Adrenal gland (tissue), 12 donors: ENCODE data around the gene RPL39. TPM values are rescaled to one million over a fixed set of nuclear protein-coding genes. Genes with fewer than 3 reads are reported as not detected.
"Not testable (repeated sequence)": the region's sequence is repeated elsewhere in the genome, so short reads cannot be mapped to it uniquely, and the experiment has no call there.

ENCODE experiments used
- DNase-seq, 7 donors: peaks; one replicate each; pipeline ENCODE4 v3.0.0-alpha.2; 2019 to 2020
- H3K27ac ChIP-seq, 5 donors: fragments of 200-600 bp; sonication (generic) in 4 of 5; 1 replicate in 3 of 5; 2 replicates in 2 of 5; pipeline versions ENCODE4 v1.5.1 to v1.8.0; 2016 to 2020; ENCODE audit warnings: mild to moderate bottlenecking in 1 of 5
- H3K27me3 ChIP-seq: fragments of 200-600 bp; 2 replicates; pipeline ENCODE4 v1.8.0; 2021
- H3K36me3 ChIP-seq, 2 donors: fragments of 200-600 bp; replicated peaks in 1 of 2; 1 replicate in 1 of 2; 2 replicates in 1 of 2; pipeline versions ENCODE4 v1.5.1 to v1.8.0; 2018 to 2022
- H3K4me1 ChIP-seq, 2 donors: fragments of 200-600 bp; replicated peaks in 1 of 2; 1 replicate in 1 of 2; 2 replicates in 1 of 2; pipeline versions ENCODE4 v1.5.1 to v1.8.0; 2018 to 2021
- H3K4me3 ChIP-seq, 4 donors: fragments of 200-600 bp; sonication (generic) in 3 of 4; one replicate each; pipeline ENCODE4 v1.5.1; 2016 to 2018
- H3K9me3 ChIP-seq, 3 donors: fragments of 200-600 bp; sonication (generic) in 1 of 3; replicated peaks in 1 of 3; 1 replicate in 2 of 3; 2 replicates in 1 of 3; pipeline versions ENCODE4 v1.5.1 to v1.8.0; 2016 to 2021
- POLR2A ChIP-seq, 2 donors: fragments of 450-650 bp; IDR thresholded peaks; one replicate each; pipeline ENCODE4 v1.6.1; 2017; ENCODE audit warnings: antibody characterized with exemption in 2 of 2, mild to moderate bottlenecking in 2 of 2, moderate library complexity in 1 of 2
- WGBS, 4 donors: extraction: QIAGEN DNeasy Blood & Tissue Kit in 2 of 4; methylation state at CpG; one replicate each; pipeline versions ENCODE4 v1.1.5 to v1.1.7; 2013 to 2017; 5-methylcytosine and 5-hydroxymethylcytosine counted together
- intact Hi-C, 2 donors: fragments of 100-400 bp; cut with DNase I; formaldehyde crosslinking; loops; one replicate each; pipeline versions ENCODE4 v1.14.1 to v1.15.0; 2022 to 2023
- polyA plus RNA-seq, 3 donors: library from polyadenylated mRNA; stranded (reverse); fragments of 200-250 nt in 2 of 3; fragments of 350-450 nt in 1 of 3; fragmentation: Illumina TruSeq in 1 of 3; extraction: RNeasy Lipid Tissue Mini Kit (QIAGEN cat#74804) in 1 of 3; gene quantifications; one replicate each; pipeline ENCODE4 v1.2.3, GENCODE V29; 2013 to 2014
- total RNA-seq, 9 donors: library from RNA; depleted of rRNA in 4 of 9; stranded (reverse); fragments of >200 nt in 4 of 9; fragments of 120-200 nt in 1 of 9; fragmentation: NEBNext Ultra II Directional in 1 of 9; extraction: Animal tissue kit (Norgen Biotek cat#: 25700) in 1 of 9; gene quantifications; one replicate each; pipeline versions ENCODE4 v1.1.0 to v1.2.4, GENCODE V29; 2013 to 2023
- TF ChIP-seq, protein P1 (sequence below), 6 experiments: fragments of 450-650 bp in 4 of 6; fragments of 200-600 bp in 2 of 6; sonication (generic) in 1 of 6; IDR thresholded peaks; 1 replicate in 5 of 6; 2 replicates in 1 of 6; pipeline versions ENCODE4 v1.5.1 to v1.8.0; 2016 to 2021; ENCODE audit warnings: antibody characterized with exemption in 6 of 6, mild to moderate bottlenecking in 2 of 6, moderate library complexity in 1 of 6
- donor health status: healthy with polysubstance abuse.
- donor health status: Bipolar disorder and iron deficiency.
- donor health status: DM: yes; HTN: yes; CAD: no.
- donor health status: DM: no; HTN: no; CAD: no.
- donor health status: DM: no; HTN: no; CAD: no.
- donor health status: DM: yes; HTN: yes; CAD: no.

RPL39 gene
- total and polyA plus RNA-seq, 12 donors: 797 to 4,409 (median 2,170) TPM

DNA sequence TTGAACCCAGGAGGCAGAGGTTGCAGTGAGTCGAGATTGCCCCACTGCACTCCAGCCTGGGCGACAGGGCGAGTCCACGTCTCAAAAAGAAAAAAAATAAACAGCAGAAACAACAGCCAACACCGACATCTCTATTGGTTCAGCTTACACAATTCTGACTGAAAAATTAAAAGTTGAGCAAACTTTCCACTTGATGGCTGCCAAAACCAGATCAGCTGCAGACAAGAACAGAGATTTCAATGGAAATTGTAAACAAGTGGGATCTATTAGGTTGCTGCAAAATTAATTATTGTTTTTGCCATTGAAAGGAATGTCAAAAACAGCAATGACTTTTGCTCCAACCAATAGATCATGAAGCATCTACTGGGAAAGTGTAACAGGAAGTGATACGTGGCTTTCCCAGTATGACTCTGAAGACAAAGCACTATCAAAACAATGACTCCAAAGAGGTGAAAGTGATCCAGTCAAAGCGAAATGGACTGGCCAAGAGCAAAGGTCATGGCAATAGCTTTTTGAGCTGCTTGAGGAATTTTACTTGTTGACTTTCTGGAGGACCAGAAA is 35.0 kb upstream of the RPL39 start:
- no peaks in the 10 kb centered on the region for H3K36me3 ChIP-seq
- no peak for TF ChIP-seq POLR2A (IDR thresholded peaks at IDR 0.05)
- TF ChIP-seq, protein P1, sequence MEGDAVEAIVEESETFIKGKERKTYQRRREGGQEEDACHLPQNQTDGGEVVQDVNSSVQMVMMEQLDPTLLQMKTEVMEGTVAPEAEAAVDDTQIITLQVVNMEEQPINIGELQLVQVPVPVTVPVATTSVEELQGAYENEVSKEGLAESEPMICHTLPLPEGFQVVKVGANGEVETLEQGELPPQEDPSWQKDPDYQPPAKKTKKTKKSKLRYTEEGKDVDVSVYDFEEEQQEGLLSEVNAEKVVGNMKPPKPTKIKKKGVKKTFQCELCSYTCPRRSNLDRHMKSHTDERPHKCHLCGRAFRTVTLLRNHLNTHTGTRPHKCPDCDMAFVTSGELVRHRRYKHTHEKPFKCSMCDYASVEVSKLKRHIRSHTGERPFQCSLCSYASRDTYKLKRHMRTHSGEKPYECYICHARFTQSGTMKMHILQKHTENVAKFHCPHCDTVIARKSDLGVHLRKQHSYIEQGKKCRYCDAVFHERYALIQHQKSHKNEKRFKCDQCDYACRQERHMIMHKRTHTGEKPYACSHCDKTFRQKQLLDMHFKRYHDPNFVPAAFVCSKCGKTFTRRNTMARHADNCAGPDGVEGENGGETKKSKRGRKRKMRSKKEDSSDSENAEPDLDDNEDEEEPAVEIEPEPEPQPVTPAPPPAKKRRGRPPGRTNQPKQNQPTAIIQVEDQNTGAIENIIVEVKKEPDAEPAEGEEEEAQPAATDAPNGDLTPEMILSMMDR (IDR thresholded peaks at IDR 0.05): no peak
- H3K4me3 ChIP-seq: no peak overlapping the region
- H3K9me3 ChIP-seq: no peaks in the 10 kb centered on the region
- no peak for DNase-seq
- 59 to 63% (median 61%) methylated on average over 6 to 7 of the region's 7 CpGs for WGBS, 4 donors
- intact Hi-C loops: no loop called here
- no peaks in the 10 kb centered on the region for H3K4me1 ChIP-seq
- H3K27me3 ChIP-seq: no peaks in the 10 kb centered on the region
- no peak overlapping the region for H3K27ac ChIP-seq

DNA sequence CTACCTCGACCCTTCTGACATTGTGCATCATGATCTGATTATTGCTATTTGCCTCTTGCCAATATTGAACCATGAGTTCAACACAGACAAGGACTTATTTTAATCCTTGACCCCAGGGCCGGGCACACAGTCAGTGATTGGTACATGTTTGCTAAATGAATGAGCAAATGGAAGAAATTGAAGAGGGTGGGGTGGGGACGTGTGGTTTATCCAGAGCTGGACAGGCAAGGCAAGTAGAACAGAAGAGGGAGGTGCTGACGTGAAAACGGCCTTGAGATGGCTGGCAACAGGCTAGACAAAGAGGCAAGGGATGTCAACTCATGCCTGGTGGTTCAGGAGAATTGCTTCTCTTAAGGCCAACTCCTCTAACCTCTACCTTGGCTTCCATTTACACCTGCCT is 32.8 kb upstream of the RPL39 start:
- H3K4me1 ChIP-seq, H3K27me3 ChIP-seq, H3K9me3 ChIP-seq, H3K4me3 ChIP-seq, intact Hi-C loops, H3K27ac ChIP-seq, DNase-seq, H3K36me3 ChIP-seq: not testable (repeated sequence)
- 31 to 40% (median 31%) methylated on average over 1 to 3 of the region's 5 CpGs; no CpG with 5 or more reads in 1 of the 4 donors for WGBS, 4 donors

DNA sequence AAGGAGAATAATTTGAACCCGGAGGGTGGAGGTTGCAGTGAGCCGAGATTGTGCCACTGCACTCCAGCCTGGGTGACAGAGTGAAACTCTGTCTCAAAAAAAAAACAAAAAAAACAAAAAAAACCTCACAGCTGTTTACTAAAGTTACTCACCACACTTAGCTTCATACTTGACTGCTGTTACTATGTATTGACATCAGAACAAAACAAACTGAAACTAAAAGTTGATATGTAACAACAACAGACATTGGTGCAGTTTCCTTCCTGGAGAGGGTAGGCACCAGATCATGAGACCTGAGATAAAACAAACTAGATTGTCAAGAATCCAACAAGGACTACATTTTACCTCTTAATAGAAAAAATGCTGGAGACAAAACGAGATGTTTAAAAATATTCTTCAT is 30.3 kb upstream of the RPL39 start:
- not testable (repeated sequence) for H3K27ac ChIP-seq, DNase-seq

DNA sequence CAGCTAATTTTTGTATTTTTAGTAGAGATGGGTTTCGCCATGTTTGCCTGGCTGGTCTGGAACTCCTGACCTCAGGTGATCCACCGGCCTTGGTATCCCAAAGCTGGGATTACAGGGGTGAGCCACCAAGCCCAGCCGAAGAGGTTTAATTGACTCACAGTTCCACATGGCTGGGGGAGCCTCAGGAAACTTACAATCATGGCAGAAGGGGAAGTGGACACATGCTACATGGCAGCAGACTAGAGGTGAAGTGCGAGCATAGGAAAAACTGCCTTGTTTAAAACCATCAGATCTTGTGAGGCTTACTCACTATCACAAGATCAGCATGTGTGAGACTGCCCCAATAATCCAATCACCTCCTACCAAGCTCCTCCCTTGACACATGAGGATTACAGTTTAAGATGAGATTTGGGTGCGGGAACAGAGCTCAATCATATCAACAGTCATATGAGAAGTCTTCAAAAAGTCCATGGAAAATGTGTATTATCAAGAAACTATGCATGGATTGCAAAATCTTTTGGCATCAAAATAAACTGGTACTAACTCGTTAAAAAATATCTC is 25.8 kb upstream of the RPL39 start:
- no peaks in the 10 kb centered on the region for H3K36me3 ChIP-seq
- intact Hi-C loops: no loop called here
- WGBS, 4 donors: 80 to 88% (median 85%) methylated on average over 4 to 6 of the region's 6 CpGs
- H3K4me3 ChIP-seq: no peak overlapping the region
- no peak overlapping the region for H3K27ac ChIP-seq
- no peaks in the 10 kb centered on the region for H3K27me3 ChIP-seq
- no peaks in the 10 kb centered on the region for H3K9me3 ChIP-seq
- TF ChIP-seq POLR2A (IDR thresholded peaks at IDR 0.05): no peak
- TF ChIP-seq, protein P1 (IDR thresholded peaks at IDR 0.05): no peak
- H3K4me1 ChIP-seq: no peaks in the 10 kb centered on the region
- no peak for DNase-seq

More for the DNA sequence above, 30.3 kb upstream of the RPL39 start:
- intact Hi-C loops, H3K4me3 ChIP-seq, H3K27me3 ChIP-seq, H3K9me3 ChIP-seq, H3K4me1 ChIP-seq, H3K36me3 ChIP-seq: not testable (repeated sequence)
- WGBS, 4 donors: 59 to 74% (median 64%) methylated on average over 3 of the region's 3 CpGs

DNA sequence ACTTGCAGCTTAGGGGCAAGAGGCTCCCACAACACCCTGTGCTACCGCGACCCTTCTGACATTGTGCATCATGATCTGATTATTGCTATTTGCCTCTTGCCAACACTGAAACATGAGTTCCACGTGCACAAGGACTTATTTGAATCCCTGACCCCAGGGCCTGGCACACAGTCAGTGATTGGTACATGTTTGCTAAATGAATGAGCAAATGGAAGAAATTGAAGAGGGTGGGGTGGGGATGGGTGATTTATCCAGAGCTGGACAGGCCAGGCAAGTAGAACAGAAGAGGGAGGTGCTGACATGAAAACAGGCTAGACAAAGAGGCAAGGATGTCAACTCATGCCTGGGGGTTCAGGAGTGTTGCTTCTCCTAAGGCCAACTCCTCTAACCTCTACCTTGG is 24.9 kb upstream of the RPL39 start:
- no peaks in the 10 kb centered on the region for H3K4me1 ChIP-seq
- intact Hi-C loops: no loop called here
- no peaks in the 10 kb centered on the region for H3K9me3 ChIP-seq
- TF ChIP-seq POLR2A (IDR thresholded peaks at IDR 0.05): no peak
- TF ChIP-seq, protein P1 (IDR thresholded peaks at IDR 0.05): no peak
- 61 to 79% (median 68%) methylated on average over 2 to 3 of the region's 3 CpGs for WGBS, 4 donors
- no peaks in the 10 kb centered on the region for H3K27me3 ChIP-seq
- no peaks in the 10 kb centered on the region for H3K36me3 ChIP-seq
- no peak overlapping the region for H3K4me3 ChIP-seq
- DNase-seq: no peak
- H3K27ac ChIP-seq: no peak overlapping the region
